Activated CD4-positive, alpha-beta T cell treated with anti-CD3 and anti-CD28 coated beads, Interleukin-2, Interleukin-6, amounts not matched to agents 100 ng/mL and 50 ng/mL, durations not matched to agents 16 hours and 8 hours (primary cell): ENCODE results near the gene FOXN3.

Source experiments
- DNase-seq: peaks from one replicate; pipeline ENCODE4 v3.0.0-alpha.2; 2020

The FOXN3 gene

GRCh38 chr14:89330236-89331002 lies 86.6 kb downstream of the FOXN3 start:
- no peak for DNase-seq

- no peak for DNase-seq
Measured at GRCh38 chr14:89327771-89328212, 89.2 kb downstream of the FOXN3 start.

GRCh38 chr14:89325959-89326358 lies 91.1 kb downstream of the FOXN3 start:
- no peak for DNase-seq

- no peak for DNase-seq
Measured at GRCh38 chr14:89325299-89325883, 91.6 kb downstream of the FOXN3 start.

- no peak for DNase-seq
Measured at GRCh38 chr14:89324501-89325298, 92.3 kb downstream of the FOXN3 start.

GRCh38 chr14:89320381-89321000 lies 96.5 kb downstream of the FOXN3 start:
- DNase-seq, result no peak

GRCh38 chr14:89319687-89320086 lies 97.3 kb downstream of the FOXN3 start:
- no peak for DNase-seq

- DNase-seq, result no peak
Measured at GRCh38 chr14:89317051-89317691, 99.9 kb downstream of the FOXN3 start.

- DNase-seq, result no peak
Measured at GRCh38 chr14:89315493-89316470, 101.3 kb downstream of the FOXN3 start.

- no peak for DNase-seq
Measured at GRCh38 chr14:89314274-89314673, 102.8 kb downstream of the FOXN3 start.

- no peak for DNase-seq
Measured at GRCh38 chr14:89312932-89313331, 104.1 kb downstream of the FOXN3 start.

GRCh38 chr14:89310211-89310610 lies 106.8 kb downstream of the FOXN3 start:
- DNase-seq, result no peak

GRCh38 chr14:89309670-89310177 lies 107.3 kb downstream of the FOXN3 start:
- no peak for DNase-seq

GRCh38 chr14:89308232-89308959 lies 108.6 kb downstream of the FOXN3 start:
- no peak for DNase-seq

GRCh38 chr14:89307409-89307808 lies 109.6 kb downstream of the FOXN3 start:
- DNase-seq, result no peak

- peak; percentile 26 for DNase-seq
Measured at GRCh38 chr14:89304972-89305703, 111.9 kb downstream of the FOXN3 start.

- DNase-seq, result no peak
Measured at GRCh38 chr14:89304561-89304960, 112.5 kb downstream of the FOXN3 start.

GRCh38 chr14:89303456-89304435 lies 113.3 kb downstream of the FOXN3 start:
- peak; percentile 19 for DNase-seq
